Activated gamma-delta T cell (primary cell): Measurements from ENCODE around the gene MLX.
"Not testable (repeated sequence)": the region's sequence is repeated elsewhere in the genome, so short reads cannot be mapped to it uniquely, and the experiment has no call there.

ENCODE experiments used
- DNase-seq: peaks from one replicate; lab custom pipeline; 2025; lab: John Stamatoyannopoulos, UW

Gene MLX

DNA sequence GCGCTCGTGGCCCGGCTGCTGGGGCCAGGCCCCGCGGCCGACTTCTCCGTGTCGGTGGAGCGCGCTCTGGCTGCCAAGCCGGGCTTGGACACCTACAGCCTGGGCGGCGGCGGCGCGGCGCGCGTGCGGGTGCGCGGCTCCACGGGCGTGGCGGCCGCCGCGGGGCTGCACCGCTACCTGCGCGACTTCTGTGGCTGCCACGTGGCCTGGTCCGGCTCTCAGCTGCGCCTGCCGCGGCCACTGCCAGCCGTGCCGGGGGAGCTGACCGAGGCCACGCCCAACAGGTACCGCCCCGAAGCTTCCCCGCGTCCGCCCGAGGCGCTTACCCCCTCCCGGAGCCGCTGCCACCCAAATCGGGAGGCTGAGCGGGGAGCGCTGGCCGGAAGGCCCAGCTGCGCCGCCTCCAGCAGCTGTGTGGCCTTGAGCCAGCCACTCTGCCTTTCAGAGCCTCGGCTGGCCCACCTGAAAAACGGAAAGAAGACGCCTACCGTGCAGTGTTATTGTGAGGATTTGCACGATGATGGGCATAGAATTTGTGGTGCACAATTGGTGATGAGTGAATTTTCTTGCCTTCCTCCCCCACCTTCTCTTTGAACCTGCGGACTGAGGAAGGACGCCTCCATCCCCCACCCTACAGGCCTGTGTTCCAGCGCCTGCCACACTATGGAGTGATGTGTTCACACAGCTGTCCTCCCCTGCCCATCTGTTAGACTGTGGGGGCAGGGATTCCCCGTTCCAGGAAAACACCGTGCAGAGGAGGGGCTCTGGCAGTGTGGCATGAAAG, 30.3 kb upstream of the MLX start:
- peak; percentile 47 for DNase-seq

DNA sequence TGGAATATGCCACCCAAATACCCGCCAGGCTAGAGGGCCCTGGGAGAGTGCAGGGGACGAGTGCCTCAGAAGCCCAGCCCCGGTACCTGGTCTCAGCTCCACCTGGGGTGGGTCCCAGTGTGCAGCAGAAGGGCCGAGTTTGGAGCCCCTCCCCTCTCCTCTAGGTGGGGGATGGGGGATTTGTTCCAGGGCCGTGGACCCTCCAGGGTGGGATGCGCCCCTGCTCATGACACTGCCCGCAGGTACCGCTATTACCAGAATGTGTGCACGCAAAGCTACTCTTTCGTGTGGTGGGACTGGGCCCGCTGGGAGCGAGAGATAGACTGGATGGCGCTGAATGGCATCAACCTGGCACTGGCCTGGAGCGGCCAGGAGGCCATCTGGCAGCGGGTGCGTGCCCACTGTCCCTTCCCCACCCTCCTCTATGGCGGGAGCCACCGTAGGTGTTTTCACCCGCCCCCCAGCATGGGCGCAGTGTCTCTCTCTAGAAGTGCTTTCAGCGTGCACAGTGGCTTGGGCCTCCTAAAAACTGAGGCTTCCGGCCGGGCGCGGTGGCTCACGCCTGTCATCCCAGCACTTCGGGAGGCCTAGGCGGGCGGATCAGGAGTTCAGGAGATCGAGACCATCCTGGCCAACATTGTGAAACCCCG, 29.6 kb upstream of the MLX start:
- DNase-seq = no peak

DNA sequence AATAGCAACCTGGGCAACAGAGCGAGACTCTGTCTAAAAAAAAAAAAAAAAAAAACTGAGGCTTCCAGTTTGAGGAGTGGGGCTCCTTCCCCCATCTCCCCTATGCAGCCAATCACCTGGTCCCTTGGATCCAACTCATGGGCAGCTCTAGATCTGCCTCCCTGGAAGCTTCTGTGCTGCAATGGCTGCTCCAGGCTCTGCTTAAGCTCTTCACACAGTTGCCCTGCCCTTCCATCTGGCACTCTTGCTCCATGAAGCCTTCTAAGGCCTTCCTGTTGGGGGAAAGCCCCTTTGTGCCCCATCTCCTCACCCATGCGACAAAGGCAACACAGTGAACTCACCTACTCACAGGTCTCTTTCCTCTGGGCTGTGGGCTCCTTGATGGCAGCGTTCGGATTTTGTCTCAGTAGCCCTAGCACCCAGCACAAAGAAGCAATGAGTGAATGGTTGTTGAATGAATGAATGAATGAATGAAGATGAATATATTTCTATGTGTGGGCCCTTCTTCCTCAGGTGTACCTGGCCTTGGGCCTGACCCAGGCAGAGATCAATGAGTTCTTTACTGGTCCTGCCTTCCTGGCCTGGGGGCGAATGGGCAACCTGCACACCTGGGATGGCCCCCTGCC, 29.0 kb upstream of the MLX start:
- no peak for DNase-seq

DNA sequence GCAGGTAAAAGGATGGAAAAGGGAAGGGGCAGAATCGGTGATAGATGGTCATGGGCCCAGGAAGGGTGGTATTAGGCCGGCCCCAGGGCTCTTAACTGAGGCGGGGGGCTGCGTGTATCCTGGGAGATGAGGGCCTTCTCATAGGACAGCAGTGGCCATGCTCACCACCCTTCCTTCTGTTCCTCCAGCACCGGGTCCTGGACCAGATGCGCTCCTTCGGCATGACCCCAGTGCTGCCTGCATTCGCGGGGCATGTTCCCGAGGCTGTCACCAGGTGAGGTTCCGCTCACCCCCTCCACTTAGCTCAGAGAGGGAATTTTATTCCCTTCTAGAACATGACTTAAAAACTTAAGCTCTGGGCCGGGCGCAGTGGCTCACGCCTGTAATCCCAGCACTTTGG, 28.4 kb upstream of the MLX start:
- no peak for DNase-seq

DNA sequence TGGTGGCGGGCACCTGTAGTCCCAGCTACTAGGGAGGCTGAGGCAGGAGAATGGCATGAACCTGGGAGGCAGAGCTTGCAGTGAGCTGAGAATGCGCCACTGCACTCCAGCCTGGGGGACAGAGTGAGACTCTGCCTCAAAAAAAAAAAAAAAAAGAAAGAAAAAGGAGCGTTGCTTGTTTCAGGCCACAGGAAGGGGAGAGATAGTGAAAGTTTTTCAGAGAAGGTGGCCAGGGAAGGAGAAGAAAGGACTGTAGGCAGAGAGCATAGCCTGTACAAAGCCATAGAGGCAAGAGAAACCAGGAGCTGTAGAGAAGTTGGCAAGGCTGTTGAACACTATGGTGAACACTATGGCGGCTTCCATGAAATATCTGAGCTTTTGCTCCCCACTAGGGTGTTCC, 26.3 kb upstream of the MLX start:
- not testable (repeated sequence) for DNase-seq

DNA sequence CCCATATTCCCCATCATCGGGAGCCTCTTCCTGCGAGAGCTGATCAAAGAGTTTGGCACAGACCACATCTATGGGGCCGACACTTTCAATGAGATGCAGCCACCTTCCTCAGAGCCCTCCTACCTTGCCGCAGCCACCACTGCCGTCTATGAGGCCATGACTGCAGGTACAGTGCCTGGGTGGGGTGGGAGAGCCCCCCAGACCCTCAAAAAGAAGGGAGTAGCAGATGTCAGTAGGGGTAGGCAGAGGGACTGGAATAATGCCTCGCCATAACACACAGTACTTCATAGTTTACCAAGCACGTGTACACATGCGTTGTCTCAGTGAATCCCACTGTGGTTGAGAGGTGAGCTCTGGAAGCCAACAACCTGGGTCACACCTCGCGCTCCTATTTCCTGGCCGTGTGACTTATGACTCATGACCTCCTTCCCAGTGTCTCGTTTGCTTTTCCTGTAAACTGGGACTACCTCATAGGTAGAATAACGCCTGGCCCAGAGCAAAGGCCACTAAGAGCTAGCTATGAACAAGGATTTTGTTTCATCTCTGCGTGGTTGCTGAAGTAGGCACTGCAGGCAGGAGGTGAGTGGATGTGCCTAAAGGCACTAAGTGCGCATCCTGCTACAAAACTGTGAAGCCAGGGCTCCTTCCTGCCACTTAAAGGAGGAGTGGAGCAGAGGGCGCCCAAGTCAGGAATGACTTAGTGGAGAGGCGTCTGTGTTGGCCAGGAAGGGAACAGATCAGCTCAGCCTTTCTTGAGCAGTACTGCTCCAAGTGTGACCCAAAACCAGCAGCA, 25.7 kb upstream of the MLX start:
- DNase-seq = no peak

GRCh38 chr17:42543190-42544079, 23.5 kb upstream of the MLX start:
- no peak for DNase-seq

DNA sequence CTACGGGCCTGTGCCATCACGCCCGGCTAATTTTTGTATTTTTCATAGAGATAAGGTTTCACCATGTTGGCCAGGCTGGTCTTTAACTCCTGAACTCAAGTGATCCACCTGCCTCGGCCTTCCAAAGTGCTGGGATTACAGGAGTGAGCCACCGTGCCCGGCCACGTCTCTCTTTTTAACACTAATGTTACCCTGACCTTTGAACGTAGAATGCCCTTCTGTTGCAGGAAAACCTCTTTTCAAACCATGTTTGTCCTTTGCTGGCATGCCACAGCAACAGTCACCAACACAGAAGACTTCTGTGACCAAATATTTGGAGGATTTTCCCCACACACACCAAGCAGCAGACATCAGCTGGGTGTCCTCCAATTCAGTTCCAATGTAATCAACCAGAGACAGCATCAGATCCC, 22.0 kb upstream of the MLX start:
- no peak for DNase-seq

DNA sequence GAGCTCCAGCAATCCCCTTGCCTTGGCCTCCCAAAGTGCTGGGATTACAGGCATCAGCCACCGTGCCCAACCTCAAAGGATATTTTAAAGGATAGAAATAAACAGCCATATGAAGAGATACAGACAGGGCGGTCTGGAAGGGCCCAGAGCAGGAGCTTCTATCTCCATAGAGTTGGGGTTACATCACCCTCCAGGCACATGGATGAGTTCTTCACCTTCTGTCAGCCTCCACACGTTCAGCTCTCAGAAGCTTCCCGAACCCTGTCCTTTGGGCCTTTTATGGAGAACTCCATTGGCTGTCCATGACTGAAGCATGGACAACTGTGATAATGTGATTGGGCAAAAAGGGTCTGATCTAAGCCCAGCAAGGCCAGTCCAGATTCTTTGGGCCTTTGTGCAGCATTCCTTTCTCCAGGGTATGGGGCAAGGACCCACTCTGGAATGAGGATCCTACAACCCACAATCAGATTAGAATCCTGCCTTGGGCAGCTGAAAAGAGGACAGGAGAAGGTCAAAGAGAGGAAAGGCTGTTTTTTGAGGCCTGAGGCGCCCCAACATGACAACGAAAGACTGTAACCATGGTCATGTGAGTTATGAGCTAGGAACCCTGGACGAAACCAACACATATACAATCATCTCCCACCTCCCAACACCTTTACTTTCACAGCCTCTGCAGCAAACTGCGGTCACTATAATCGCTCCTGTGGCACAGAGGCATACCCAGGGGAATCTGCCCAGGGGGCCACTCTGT, 21.0 kb upstream of the MLX start:
- DNase-seq = not testable (repeated sequence)

- no peak for DNase-seq
Observed at GRCh38 chr17:42547001-42547461, 19.9 kb upstream of the MLX start.

DNA sequence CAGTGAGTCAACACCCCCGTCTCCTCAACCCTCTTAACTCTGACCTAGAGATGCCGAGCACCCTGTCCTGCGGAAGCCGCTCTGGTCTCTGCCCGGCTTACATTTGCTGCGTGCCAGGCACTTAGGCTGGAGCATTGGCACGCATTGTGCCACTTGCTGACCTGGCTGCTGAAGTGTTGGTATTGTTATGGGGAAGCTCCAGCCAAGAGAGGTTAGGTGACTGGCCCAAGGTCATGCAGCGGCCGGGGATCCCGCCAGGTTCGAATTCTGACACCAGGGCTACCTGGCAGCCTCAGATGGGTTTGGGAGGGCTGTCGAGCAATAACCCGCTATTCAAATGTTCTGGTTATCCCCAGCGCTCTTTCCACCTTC, 19.2 kb upstream of the MLX start:
- DNase-seq = no peak

- peak; percentile 41 for DNase-seq
Observed at GRCh38 chr17:42548070-42548837, 18.6 kb upstream of the MLX start.

- DNase-seq = no peak
Observed at GRCh38 chr17:42548993-42549755, 17.7 kb upstream of the MLX start.

GRCh38 chr17:42552736-42553135, 14.2 kb upstream of the MLX start, which contains the start of gene HSD17B1:
HSD17B1 (plus strand) TSS chr17:42552923; CDS start chr17:42552934, 11 bp downstream.
- DNase-seq = not testable (repeated sequence)

- no peak for DNase-seq
Observed at GRCh38 chr17:42553161-42553818, 13.6 kb upstream of the MLX start.

GRCh38 chr17:42553866-42554249, 13.0 kb upstream of the MLX start:
- DNase-seq = no peak

GRCh38 chr17:42554250-42555121, 12.4 kb upstream of the MLX start:
- DNase-seq = peak; percentile 66
